ENCODE results near the gene ICE2.

DNA sequence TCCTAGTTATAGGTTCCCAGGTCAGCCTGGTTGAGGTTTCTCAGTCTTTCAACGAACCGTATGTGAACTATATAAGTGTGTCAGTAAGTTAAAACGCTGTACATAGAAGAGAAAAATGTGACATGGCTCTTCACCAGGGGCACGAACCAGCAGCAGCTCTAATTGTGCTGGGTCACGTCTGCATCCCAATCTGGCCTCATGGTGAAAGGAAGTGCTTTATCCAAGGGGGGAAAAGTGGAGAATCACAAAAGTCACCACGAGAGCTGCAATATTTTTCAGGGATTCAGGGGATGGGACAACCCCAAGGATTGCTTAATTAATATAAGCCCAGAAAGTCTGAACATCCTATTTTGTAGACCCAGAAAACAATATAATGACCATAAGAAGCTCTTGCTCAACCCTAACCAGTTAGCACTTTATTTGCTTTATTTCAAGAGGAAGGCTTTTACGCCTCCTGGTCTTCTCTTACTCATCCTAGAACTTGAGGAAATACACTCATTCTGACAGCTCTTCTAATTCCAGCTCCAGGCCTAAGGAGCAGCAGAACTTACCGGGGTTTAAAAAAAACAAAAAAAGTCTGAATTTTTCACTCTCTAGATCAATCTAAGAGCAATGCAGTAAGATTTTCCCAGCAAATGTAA, 97.7 kb downstream of the ICE2 start:
- TF ChIP-seq, protein P1, sequence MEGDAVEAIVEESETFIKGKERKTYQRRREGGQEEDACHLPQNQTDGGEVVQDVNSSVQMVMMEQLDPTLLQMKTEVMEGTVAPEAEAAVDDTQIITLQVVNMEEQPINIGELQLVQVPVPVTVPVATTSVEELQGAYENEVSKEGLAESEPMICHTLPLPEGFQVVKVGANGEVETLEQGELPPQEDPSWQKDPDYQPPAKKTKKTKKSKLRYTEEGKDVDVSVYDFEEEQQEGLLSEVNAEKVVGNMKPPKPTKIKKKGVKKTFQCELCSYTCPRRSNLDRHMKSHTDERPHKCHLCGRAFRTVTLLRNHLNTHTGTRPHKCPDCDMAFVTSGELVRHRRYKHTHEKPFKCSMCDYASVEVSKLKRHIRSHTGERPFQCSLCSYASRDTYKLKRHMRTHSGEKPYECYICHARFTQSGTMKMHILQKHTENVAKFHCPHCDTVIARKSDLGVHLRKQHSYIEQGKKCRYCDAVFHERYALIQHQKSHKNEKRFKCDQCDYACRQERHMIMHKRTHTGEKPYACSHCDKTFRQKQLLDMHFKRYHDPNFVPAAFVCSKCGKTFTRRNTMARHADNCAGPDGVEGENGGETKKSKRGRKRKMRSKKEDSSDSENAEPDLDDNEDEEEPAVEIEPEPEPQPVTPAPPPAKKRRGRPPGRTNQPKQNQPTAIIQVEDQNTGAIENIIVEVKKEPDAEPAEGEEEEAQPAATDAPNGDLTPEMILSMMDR (conservative IDR thresholded peaks at IDR 0.05; ENCODE audit: low read length) = no peak
- TF ChIP-seq EZH2phosphoT487 (IDR thresholded peaks at IDR 0.05; ENCODE audit: borderline replicate concordance) = no peak

Measured in Loucy (cell line).